ENCODE measurements around the gene ZNF460.

ZNF460 gene

GRCh38 chr19:57302020-57302465 is 21.8 kb downstream of the ZNF460 start:
- Histone ChIP-seq H2BK12ac (ENCODE audit: low read length) (no peak overlapping the region), H2AFZ (ENCODE audit: low read length) (no peak overlapping the region), H3K4me2 (ENCODE audit: insufficient read depth, low read length, poor library complexity, severe bottlenecking) (no peak overlapping the region), H3K4me1 (ENCODE audit: control insufficient read depth in 2 of 2, insufficient read depth in 1 of 2, low read depth in 1 of 2, low read length in 2 of 2) (no peaks in the 10 kb centered on the region), H3K9me3 (replicated peaks in 1 of 2; ENCODE audit: control insufficient read depth in 2 of 2, insufficient read depth in 1 of 2, low read depth in 1 of 2, low read length in 2 of 2) (peaks cover 0 to 13% of the 10 kb centered on the region in 2 donors), H3K9ac (ENCODE audit: low read depth, low read length, poor library complexity) (no peak overlapping the region), H3K4ac (ENCODE audit: low read length) (no peak overlapping the region), H2AK5ac (ENCODE audit: low read depth, low read length) (no peak overlapping the region), H4K91ac (ENCODE audit: low read depth, low read length, poor library complexity) (no peak overlapping the region), H3K79me1 (ENCODE audit: low read depth, low read length) (peaks cover 4% of the 10 kb centered on the region), H4K8ac (ENCODE audit: low read depth, low read length) (no peak overlapping the region), H3K18ac (ENCODE audit: low read length) (no peak overlapping the region), H3K14ac (ENCODE audit: low read length) (no peak overlapping the region), H3K27me3 (ENCODE audit: control insufficient read depth in 3 of 3, insufficient read depth in 3 of 3, low read depth in 1 of 3, low read length in 3 of 3) (no peaks in the 10 kb centered on the region), H2BK15ac (ENCODE audit: low read length) (no peak overlapping the region), H3K36me3 (replicated peaks in 1 of 2; ENCODE audit: control insufficient read depth in 2 of 2, insufficient read depth in 2 of 2, low read length in 2 of 2) (peaks cover 2 to 73% of the 10 kb centered on the region in 2 donors), H3K23ac (ENCODE audit: low read depth, low read length, poor library complexity) (no peak overlapping the region), H3K4me3 (ENCODE audit: low read length in 2 of 2) (no peak overlapping the region), H2BK120ac (ENCODE audit: low read depth, low read length) (no peak overlapping the region), H3K27ac (replicated peaks; ENCODE audit: low read length) (no peak overlapping the region), H2BK5ac (ENCODE audit: low read length) (no peak overlapping the region)
- DNase-seq (ENCODE audit: low spot score): no peak
- no CpG with 5 or more reads among the region's 1 CpG for WGBS, 2 donors (ENCODE audit: extremely low coverage in 2 of 2, insufficient read length in 2 of 2, insufficient replicate concordance in 1 of 2)

GRCh38 chr19:57302727-57303401 is 22.6 kb downstream of the ZNF460 start:
- no peak overlapping the region for H3K14ac ChIP-seq (ENCODE audit: low read length)
- H4K91ac ChIP-seq (ENCODE audit: low read depth, low read length, poor library complexity): no peak overlapping the region
- no peak overlapping the region for H2BK15ac ChIP-seq (ENCODE audit: low read length)
- no peak overlapping the region for H2AFZ ChIP-seq (ENCODE audit: low read length)
- no peak overlapping the region for H4K8ac ChIP-seq (ENCODE audit: low read depth, low read length)
- peaks cover 2 to 65% of the 10 kb centered on the region in 2 donors for H3K36me3 ChIP-seq (replicated peaks in 1 of 2; ENCODE audit: control insufficient read depth in 2 of 2, insufficient read depth in 2 of 2, low read length in 2 of 2)
- no peak overlapping the region for H3K18ac ChIP-seq (ENCODE audit: low read length)
- H2BK12ac ChIP-seq (ENCODE audit: low read length): no peak overlapping the region
- WGBS, 2 donors (ENCODE audit: extremely low coverage in 2 of 2, insufficient read length in 2 of 2, insufficient replicate concordance in 1 of 2): no CpG with 5 or more reads among the region's 7 CpGs
- H3K4me1 ChIP-seq (ENCODE audit: control insufficient read depth in 2 of 2, insufficient read depth in 1 of 2, low read depth in 1 of 2, low read length in 2 of 2): no peaks in the 10 kb centered on the region
- no peak overlapping the region for H2BK5ac ChIP-seq (ENCODE audit: low read length)
- H3K4ac ChIP-seq (ENCODE audit: low read length): no peak overlapping the region
- H2BK120ac ChIP-seq (ENCODE audit: low read depth, low read length): no peak overlapping the region
- no peak overlapping the region for H3K9ac ChIP-seq (ENCODE audit: low read depth, low read length, poor library complexity)
- H3K79me1 ChIP-seq (ENCODE audit: low read depth, low read length): peaks cover 4% of the 10 kb centered on the region
- no peak overlapping the region for H3K4me2 ChIP-seq (ENCODE audit: insufficient read depth, low read length, poor library complexity, severe bottlenecking)
- DNase-seq (ENCODE audit: low spot score): no peak
- peak overlapping the region in 1 of 2 donors; percentile 44 for H3K4me3 ChIP-seq (ENCODE audit: low read length in 2 of 2)
- H3K23ac ChIP-seq (ENCODE audit: low read depth, low read length, poor library complexity): no peak overlapping the region
- no peak overlapping the region for H3K27ac ChIP-seq (replicated peaks; ENCODE audit: low read length)
- H2AK5ac ChIP-seq (ENCODE audit: low read depth, low read length): no peak overlapping the region
- H3K9me3 ChIP-seq (replicated peaks in 1 of 2; ENCODE audit: control insufficient read depth in 2 of 2, insufficient read depth in 1 of 2, low read depth in 1 of 2, low read length in 2 of 2): peaks cover 0 to 13% of the 10 kb centered on the region in 2 donors
- H3K27me3 ChIP-seq (ENCODE audit: control insufficient read depth in 3 of 3, insufficient read depth in 3 of 3, low read depth in 1 of 3, low read length in 3 of 3): no peaks in the 10 kb centered on the region

- Histone ChIP-seq H2BK5ac (ENCODE audit: low read length) (no peak overlapping the region), H2BK15ac (ENCODE audit: low read length) (no peak overlapping the region), H3K4me1 (ENCODE audit: control insufficient read depth in 2 of 2, insufficient read depth in 1 of 2, low read depth in 1 of 2, low read length in 2 of 2) (no peaks in the 10 kb centered on the region), H3K9ac (ENCODE audit: low read depth, low read length, poor library complexity) (no peak overlapping the region), H3K79me1 (ENCODE audit: low read depth, low read length) (peaks cover 4% of the 10 kb centered on the region), H4K91ac (ENCODE audit: low read depth, low read length, poor library complexity) (no peak overlapping the region), H2BK12ac (ENCODE audit: low read length) (no peak overlapping the region), H3K4me2 (ENCODE audit: insufficient read depth, low read length, poor library complexity, severe bottlenecking) (no peak overlapping the region), H3K23ac (ENCODE audit: low read depth, low read length, poor library complexity) (no peak overlapping the region), H3K4ac (ENCODE audit: low read length) (no peak overlapping the region), H2AK5ac (ENCODE audit: low read depth, low read length) (no peak overlapping the region), H3K18ac (ENCODE audit: low read length) (no peak overlapping the region), H2AFZ (ENCODE audit: low read length) (no peak overlapping the region), H3K14ac (ENCODE audit: low read length) (no peak overlapping the region), H2BK120ac (ENCODE audit: low read depth, low read length) (no peak overlapping the region), H4K8ac (ENCODE audit: low read depth, low read length) (no peak overlapping the region), H3K27me3 (ENCODE audit: control insufficient read depth in 3 of 3, insufficient read depth in 3 of 3, low read depth in 1 of 3, low read length in 3 of 3) (no peaks in the 10 kb centered on the region), H3K9me3 (replicated peaks in 1 of 2; ENCODE audit: control insufficient read depth in 2 of 2, insufficient read depth in 1 of 2, low read depth in 1 of 2, low read length in 2 of 2) (peaks cover 0 to 1% of the 10 kb centered on the region in 2 donors), H3K27ac (replicated peaks; ENCODE audit: low read length) (no peak overlapping the region), H3K4me3 (ENCODE audit: low read length in 2 of 2) (no peak overlapping the region), H3K36me3 (replicated peaks in 1 of 2; ENCODE audit: control insufficient read depth in 2 of 2, insufficient read depth in 2 of 2, low read length in 2 of 2) (peaks cover 2 to 44% of the 10 kb centered on the region in 2 donors)
- DNase-seq (ENCODE audit: low spot score): no peak
- no CpG with 5 or more reads among the region's 1 CpG for WGBS, 2 donors (ENCODE audit: extremely low coverage in 2 of 2, insufficient read length in 2 of 2, insufficient replicate concordance in 1 of 2)
These were observed 24.8 kb downstream of the ZNF460 start for GRCh38 chr19:57305056-57305455.

GRCh38 chr19:57308514-57308913 is 28.2 kb downstream of the ZNF460 start:
- peaks cover 0 to 1% of the 10 kb centered on the region in 2 donors for H3K9me3 ChIP-seq (replicated peaks in 1 of 2; ENCODE audit: control insufficient read depth in 2 of 2, insufficient read depth in 1 of 2, low read depth in 1 of 2, low read length in 2 of 2)
- DNase-seq (ENCODE audit: low spot score): no peak

More at GRCh38 chr19:57308514-57308913, 28.2 kb downstream of the ZNF460 start:
- H2BK12ac ChIP-seq (ENCODE audit: low read length): no peak overlapping the region
- no peak overlapping the region for H2BK5ac ChIP-seq (ENCODE audit: low read length)
- H3K14ac ChIP-seq (ENCODE audit: low read length): no peak overlapping the region
- H3K4me1 ChIP-seq (ENCODE audit: control insufficient read depth in 2 of 2, insufficient read depth in 1 of 2, low read depth in 1 of 2, low read length in 2 of 2): peaks cover 0 to 1% of the 10 kb centered on the region in 2 donors
- no peak overlapping the region for H2BK15ac ChIP-seq (ENCODE audit: low read length)
- H3K36me3 ChIP-seq (replicated peaks in 1 of 2; ENCODE audit: control insufficient read depth in 2 of 2, insufficient read depth in 2 of 2, low read length in 2 of 2): peaks cover 0 to 10% of the 10 kb centered on the region in 2 donors
- no peak overlapping the region for H3K4me2 ChIP-seq (ENCODE audit: insufficient read depth, low read length, poor library complexity, severe bottlenecking)
- no peak overlapping the region for H3K4me3 ChIP-seq (ENCODE audit: low read length in 2 of 2)
- no peaks in the 10 kb centered on the region for H3K27me3 ChIP-seq (ENCODE audit: control insufficient read depth in 3 of 3, insufficient read depth in 3 of 3, low read depth in 1 of 3, low read length in 3 of 3)
- no peaks in the 10 kb centered on the region for H3K79me1 ChIP-seq (ENCODE audit: low read depth, low read length)
- no peak overlapping the region for H3K18ac ChIP-seq (ENCODE audit: low read length)
- H4K91ac ChIP-seq (ENCODE audit: low read depth, low read length, poor library complexity): no peak overlapping the region
- no peak overlapping the region for H3K9ac ChIP-seq (ENCODE audit: low read depth, low read length, poor library complexity)
- no peak overlapping the region for H2AFZ ChIP-seq (ENCODE audit: low read length)
- no peak overlapping the region for H3K23ac ChIP-seq (ENCODE audit: low read depth, low read length, poor library complexity)
- no peak overlapping the region for H2AK5ac ChIP-seq (ENCODE audit: low read depth, low read length)
- H4K8ac ChIP-seq (ENCODE audit: low read depth, low read length): no peak overlapping the region
- H2BK120ac ChIP-seq (ENCODE audit: low read depth, low read length): no peak overlapping the region
- no peak overlapping the region for H3K4ac ChIP-seq (ENCODE audit: low read length)
- H3K27ac ChIP-seq (replicated peaks; ENCODE audit: low read length): no peak overlapping the region

All from neuronal stem cell (in vitro differentiated cells).